ENCODE measurements around the gene KCNIP4.

Gene KCNIP4

DNA sequence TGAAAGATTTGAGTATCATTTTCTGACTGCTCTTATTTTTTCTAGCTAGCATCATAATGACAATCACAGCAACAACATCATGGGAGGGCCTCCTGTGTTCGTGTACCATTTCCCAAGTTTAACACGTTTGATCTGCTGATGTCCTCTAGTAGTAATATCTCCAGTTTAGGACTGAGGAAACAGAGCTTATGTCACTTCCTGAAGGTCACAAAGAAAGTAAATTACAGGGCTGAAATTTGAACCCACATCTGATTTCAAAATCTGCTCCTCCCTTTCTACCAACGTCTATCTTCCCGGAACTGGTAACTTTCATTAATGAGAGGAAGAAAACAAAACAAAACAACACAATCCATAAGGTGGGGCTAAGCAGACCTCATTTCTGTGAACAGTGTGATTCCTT lies 945.6 kb downstream of the KCNIP4 start:
- H3K9me3 Mint-ChIP-seq (ENCODE audit: low read depth) = no peaks in the 10 kb centered on the region
- H3K36me3 Mint-ChIP-seq = no peaks in the 10 kb centered on the region
- peaks cover 7% of the 10 kb centered on the region for H3K4me1 Mint-ChIP-seq (ENCODE audit: low read depth)
- H3K27ac Mint-ChIP-seq = no peak overlapping the region
- H3K4me3 Mint-ChIP-seq = no peak overlapping the region
- no peaks in the 10 kb centered on the region for H3K27me3 Mint-ChIP-seq

- Mint-ChIP-seq H3K36me3 (no peaks in the 10 kb centered on the region), H3K4me3 (no peak overlapping the region), H3K27ac (no peak overlapping the region), H3K27me3 (no peaks in the 10 kb centered on the region), H3K4me1 (ENCODE audit: low read depth) (peaks cover 7% of the 10 kb centered on the region), H3K9me3 (ENCODE audit: low read depth) (no peaks in the 10 kb centered on the region)
These were observed 946.3 kb downstream of the KCNIP4 start for GRCh38 chr4:21002286-21002685.

- Mint-ChIP-seq H3K4me1 (ENCODE audit: low read depth) (peaks cover 7% of the 10 kb centered on the region), H3K36me3 (no peaks in the 10 kb centered on the region), H3K9me3 (ENCODE audit: low read depth) (no peaks in the 10 kb centered on the region), H3K4me3 (no peak overlapping the region), H3K27ac (no peak overlapping the region), H3K27me3 (no peaks in the 10 kb centered on the region)
These were observed 947.1 kb downstream of the KCNIP4 start for GRCh38 chr4:21001490-21001889.

GRCh38 chr4:20997886-20998285 lies 950.7 kb downstream of the KCNIP4 start:
- no peaks in the 10 kb centered on the region for H3K9me3 Mint-ChIP-seq (ENCODE audit: low read depth)
- H3K4me1 Mint-ChIP-seq (ENCODE audit: low read depth) = peaks cover 7% of the 10 kb centered on the region
- no peak overlapping the region for H3K4me3 Mint-ChIP-seq
- H3K27ac Mint-ChIP-seq = no peak overlapping the region
- H3K36me3 Mint-ChIP-seq = no peaks in the 10 kb centered on the region
- no peaks in the 10 kb centered on the region for H3K27me3 Mint-ChIP-seq

GRCh38 chr4:20995610-20996009 lies 953.0 kb downstream of the KCNIP4 start:
- H3K4me3 Mint-ChIP-seq = no peak overlapping the region
- no peaks in the 10 kb centered on the region for H3K27me3 Mint-ChIP-seq
- no peak overlapping the region for H3K27ac Mint-ChIP-seq
- H3K36me3 Mint-ChIP-seq = no peaks in the 10 kb centered on the region
- no peaks in the 10 kb centered on the region for H3K4me1 Mint-ChIP-seq (ENCODE audit: low read depth)
- no peaks in the 10 kb centered on the region for H3K9me3 Mint-ChIP-seq (ENCODE audit: low read depth)

DNA sequence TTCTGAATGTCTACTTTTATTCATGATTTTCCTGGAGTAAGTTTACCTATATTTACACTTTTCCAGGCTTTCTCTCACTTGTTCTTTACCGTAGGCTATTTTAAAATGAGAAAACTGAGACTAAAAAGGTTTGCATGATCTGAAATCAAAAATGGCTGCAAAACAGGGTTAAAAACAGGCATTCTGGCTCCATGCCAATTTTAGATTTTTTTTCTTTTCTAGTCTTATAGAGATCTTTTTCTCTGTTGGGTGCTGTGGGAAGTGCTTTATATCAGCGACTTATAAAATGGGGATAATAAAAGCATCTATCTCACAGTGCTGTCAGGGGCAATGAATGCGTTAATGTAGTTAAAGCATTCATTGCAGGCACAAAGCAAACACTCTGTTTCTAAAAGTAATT lies 953.6 kb downstream of the KCNIP4 start:
- H3K9me3 Mint-ChIP-seq (ENCODE audit: low read depth) = no peaks in the 10 kb centered on the region
- H3K27ac Mint-ChIP-seq = no peak overlapping the region
- H3K4me3 Mint-ChIP-seq = no peak overlapping the region
- H3K27me3 Mint-ChIP-seq = no peaks in the 10 kb centered on the region
- H3K4me1 Mint-ChIP-seq (ENCODE audit: low read depth) = no peaks in the 10 kb centered on the region
- H3K36me3 Mint-ChIP-seq = no peaks in the 10 kb centered on the region

DNA sequence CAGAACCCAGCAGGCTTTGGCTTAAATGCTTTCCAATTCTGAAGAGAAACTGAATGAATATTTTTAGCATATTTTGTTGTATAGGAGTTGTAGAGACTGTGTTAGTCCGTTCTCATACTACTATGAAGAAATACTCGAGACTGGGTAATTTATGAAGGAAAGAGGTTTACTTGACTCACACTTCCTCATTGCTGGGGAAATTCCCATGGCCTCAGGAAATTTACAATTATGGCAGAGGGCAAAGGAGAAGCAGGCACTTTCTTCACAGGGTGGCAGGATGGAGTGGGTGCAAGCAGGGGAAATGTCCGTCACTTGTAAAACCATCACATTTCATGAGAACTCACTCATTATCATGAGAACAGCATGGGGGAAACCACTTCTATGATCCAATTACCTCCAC lies 956.6 kb downstream of the KCNIP4 start:
- Mint-ChIP-seq H3K4me3 (no peak overlapping the region), H3K4me1 (ENCODE audit: low read depth) (no peaks in the 10 kb centered on the region)

GRCh38 chr4:20987191-20987590 lies 961.4 kb downstream of the KCNIP4 start:
- H3K27me3 Mint-ChIP-seq = peaks cover 2% of the 10 kb centered on the region
- H3K4me3 Mint-ChIP-seq = no peak overlapping the region
- no peaks in the 10 kb centered on the region for H3K4me1 Mint-ChIP-seq (ENCODE audit: low read depth)
- H3K36me3 Mint-ChIP-seq = no peaks in the 10 kb centered on the region
- H3K9me3 Mint-ChIP-seq (ENCODE audit: low read depth) = no peaks in the 10 kb centered on the region
- no peak overlapping the region for H3K27ac Mint-ChIP-seq

More for the DNA sequence above, 956.6 kb downstream of the KCNIP4 start:
- no peak overlapping the region for H3K27ac Mint-ChIP-seq
- no peaks in the 10 kb centered on the region for H3K27me3 Mint-ChIP-seq
- no peaks in the 10 kb centered on the region for H3K9me3 Mint-ChIP-seq (ENCODE audit: low read depth)
- no peaks in the 10 kb centered on the region for H3K36me3 Mint-ChIP-seq

- H3K27ac Mint-ChIP-seq = no peak overlapping the region
- no peaks in the 10 kb centered on the region for H3K36me3 Mint-ChIP-seq
- no peak overlapping the region for H3K4me3 Mint-ChIP-seq
- H3K27me3 Mint-ChIP-seq = peaks cover 2% of the 10 kb centered on the region
- H3K4me1 Mint-ChIP-seq (ENCODE audit: low read depth) = no peaks in the 10 kb centered on the region
- peaks cover 3% of the 10 kb centered on the region for H3K9me3 Mint-ChIP-seq (ENCODE audit: low read depth)
These were observed 964.1 kb downstream of the KCNIP4 start for GRCh38 chr4:20984576-20984836.

GRCh38 chr4:20983763-20984575 lies 964.6 kb downstream of the KCNIP4 start:
- H3K36me3 Mint-ChIP-seq = no peaks in the 10 kb centered on the region
- H3K27ac Mint-ChIP-seq = no peak overlapping the region
- peaks cover 2% of the 10 kb centered on the region for H3K27me3 Mint-ChIP-seq
- no peak overlapping the region for H3K4me3 Mint-ChIP-seq
- peaks cover 3% of the 10 kb centered on the region for H3K9me3 Mint-ChIP-seq (ENCODE audit: low read depth)
- no peaks in the 10 kb centered on the region for H3K4me1 Mint-ChIP-seq (ENCODE audit: low read depth)

DNA sequence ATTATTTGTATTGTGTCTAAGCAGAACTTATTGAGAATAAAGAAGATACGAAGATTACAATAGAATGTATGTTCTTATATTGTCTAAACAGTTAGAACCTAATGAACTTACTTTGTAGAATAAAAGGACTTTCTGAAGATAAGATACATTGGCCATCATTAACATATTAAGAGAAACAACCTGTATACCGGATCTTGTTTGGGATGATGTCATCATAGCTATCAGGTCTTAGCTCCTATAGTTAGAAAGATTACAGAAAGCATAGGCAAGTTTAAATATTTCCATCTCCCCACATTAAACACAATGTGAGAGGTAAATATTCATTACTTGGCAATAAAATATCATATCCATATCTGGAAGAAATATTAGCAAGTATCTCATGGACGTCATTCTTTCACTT lies 966.0 kb downstream of the KCNIP4 start:
- Mint-ChIP-seq H3K27me3 (peaks cover 2% of the 10 kb centered on the region), H3K36me3 (no peaks in the 10 kb centered on the region), H3K9me3 (ENCODE audit: low read depth) (peaks cover 3% of the 10 kb centered on the region), H3K27ac (no peak overlapping the region), H3K4me1 (ENCODE audit: low read depth) (no peaks in the 10 kb centered on the region), H3K4me3 (no peak overlapping the region)

GRCh38 chr4:20960291-20960690 lies 988.3 kb downstream of the KCNIP4 start:
- no peak overlapping the region for H3K27ac Mint-ChIP-seq
- no peak overlapping the region for H3K4me3 Mint-ChIP-seq
- no peaks in the 10 kb centered on the region for H3K4me1 Mint-ChIP-seq (ENCODE audit: low read depth)
- H3K9me3 Mint-ChIP-seq (ENCODE audit: low read depth) = no peaks in the 10 kb centered on the region
- H3K27me3 Mint-ChIP-seq = no peaks in the 10 kb centered on the region
- no peaks in the 10 kb centered on the region for H3K36me3 Mint-ChIP-seq

DNA sequence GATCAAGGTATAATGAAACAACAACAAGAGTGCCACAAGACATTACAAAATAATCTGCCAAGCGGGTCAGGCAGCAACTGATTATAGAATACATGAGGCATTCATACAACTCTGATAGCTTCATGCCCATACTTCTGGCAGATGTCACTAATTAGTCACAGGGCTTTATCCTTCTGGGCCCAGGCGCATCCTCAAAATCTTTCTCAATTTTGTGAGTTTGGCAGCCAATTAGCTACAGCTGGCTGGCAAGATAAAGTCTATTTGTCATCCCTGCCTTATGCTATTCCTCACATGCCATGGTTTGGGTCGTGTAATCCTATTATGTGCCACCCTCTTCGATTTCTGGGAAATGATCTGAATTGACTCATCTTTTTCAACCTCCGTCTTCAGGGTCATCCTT lies 994.0 kb downstream of the KCNIP4 start:
- Mint-ChIP-seq H3K9me3 (ENCODE audit: low read depth) (no peaks in the 10 kb centered on the region), H3K27me3 (no peaks in the 10 kb centered on the region), H3K4me3 (no peak overlapping the region), H3K27ac (no peak overlapping the region), H3K36me3 (no peaks in the 10 kb centered on the region), H3K4me1 (ENCODE audit: low read depth) (no peaks in the 10 kb centered on the region)

- Mint-ChIP-seq H3K27me3 (no peaks in the 10 kb centered on the region), H3K4me3 (no peak overlapping the region), H3K36me3 (no peaks in the 10 kb centered on the region), H3K9me3 (ENCODE audit: low read depth) (peaks cover 3% of the 10 kb centered on the region), H3K4me1 (ENCODE audit: low read depth) (no peaks in the 10 kb centered on the region), H3K27ac (no peak overlapping the region)
These were observed 1003.6 kb downstream of the KCNIP4 start for GRCh38 chr4:20944961-20945360.

GRCh38 chr4:20944451-20944850 lies 1004.1 kb downstream of the KCNIP4 start:
- H3K36me3 Mint-ChIP-seq = no peaks in the 10 kb centered on the region
- H3K27me3 Mint-ChIP-seq = no peaks in the 10 kb centered on the region
- peaks cover 7% of the 10 kb centered on the region for H3K9me3 Mint-ChIP-seq (ENCODE audit: low read depth)
- H3K4me3 Mint-ChIP-seq = no peak overlapping the region
- no peaks in the 10 kb centered on the region for H3K4me1 Mint-ChIP-seq (ENCODE audit: low read depth)
- H3K27ac Mint-ChIP-seq = no peak overlapping the region

- H3K27ac Mint-ChIP-seq = no peak overlapping the region
- no peak overlapping the region for H3K4me3 Mint-ChIP-seq
- no peaks in the 10 kb centered on the region for H3K27me3 Mint-ChIP-seq
- H3K4me1 Mint-ChIP-seq (ENCODE audit: low read depth) = no peaks in the 10 kb centered on the region
- H3K36me3 Mint-ChIP-seq = no peaks in the 10 kb centered on the region
- peaks cover 12% of the 10 kb centered on the region for H3K9me3 Mint-ChIP-seq (ENCODE audit: low read depth)
These were observed 1010.4 kb downstream of the KCNIP4 start for GRCh38 chr4:20938204-20938603.

Data from activated naive CD8-positive, alpha-beta T cell (primary cell).